ENCODE measurements around the gene MCF2L2. TPM values are rescaled to one million over a fixed set of nuclear protein-coding genes. Genes with fewer than 3 reads are reported as not detected.
A peak's percentile ranks its signal among the peaks of the same experiment; 100 is the strongest.
"Not testable (repeated sequence)": the region's sequence is repeated elsewhere in the genome, so short reads cannot be mapped to it uniquely, and the experiment has no call there.

The MCF2L2 gene
- total RNA-seq, 1 donor, result under 0.01 TPM

GRCh38 chr3:183172051-183172639, 256.3 kb downstream of the MCF2L2 start:
- Histone ChIP-seq H3K36me3 (ENCODE audit: insufficient read depth, low read length) (no peaks in the 10 kb centered on the region), H3K27ac (ENCODE audit: low read depth, low read length) (no peak overlapping the region), H3K4me2 (ENCODE audit: insufficient read depth, low read length) (no peak overlapping the region), H3K9me3 (ENCODE audit: low read depth, low read length) (no peaks in the 10 kb centered on the region), H3K4me1 (ENCODE audit: insufficient read depth, low read length) (no peaks in the 10 kb centered on the region), H3K79me2 (ENCODE audit: insufficient read depth, low read length) (no peaks in the 10 kb centered on the region), H4K20me1 (ENCODE audit: insufficient read depth, low read length) (no peaks in the 10 kb centered on the region), H3K4me3 (ENCODE audit: insufficient read depth, low read length) (no peak overlapping the region), H2AFZ (ENCODE audit: low read length) (no peak overlapping the region), H3K27me3 (ENCODE audit: insufficient read depth, low read length) (peaks cover 13% of the 10 kb centered on the region)
- DNase-seq (ENCODE audit: insufficient read length, low spot score, missing footprints), result no peak
- TF ChIP-seq CTCF (IDR thresholded peaks at IDR 0.05; ENCODE audit: extremely low read depth, low read depth, low read length), result no peak

GRCh38 chr3:183167975-183168374, 260.4 kb downstream of the MCF2L2 start:
- H4K20me1 ChIP-seq (ENCODE audit: insufficient read depth, low read length); H3K4me2 ChIP-seq (ENCODE audit: insufficient read depth, low read length); H3K9me3 ChIP-seq (ENCODE audit: low read depth, low read length); H3K4me1 ChIP-seq (ENCODE audit: insufficient read depth, low read length); H2AFZ ChIP-seq (ENCODE audit: low read length); H3K36me3 ChIP-seq (ENCODE audit: insufficient read depth, low read length); H3K27me3 ChIP-seq (ENCODE audit: insufficient read depth, low read length); H3K79me2 ChIP-seq (ENCODE audit: insufficient read depth, low read length); H3K27ac ChIP-seq (ENCODE audit: low read depth, low read length); DNase-seq (ENCODE audit: insufficient read length, low spot score, missing footprints); H3K4me3 ChIP-seq (ENCODE audit: insufficient read depth, low read length): not testable (repeated sequence)

GRCh38 chr3:183163563-183163962, 264.9 kb downstream of the MCF2L2 start:
- Histone ChIP-seq H3K27me3 (ENCODE audit: insufficient read depth, low read length) (peaks cover 17% of the 10 kb centered on the region), H3K79me2 (ENCODE audit: insufficient read depth, low read length) (no peaks in the 10 kb centered on the region), H2AFZ (ENCODE audit: low read length) (no peak overlapping the region), H3K4me1 (ENCODE audit: insufficient read depth, low read length) (peaks cover 2% of the 10 kb centered on the region), H3K27ac (ENCODE audit: low read depth, low read length) (no peak overlapping the region), H3K36me3 (ENCODE audit: insufficient read depth, low read length) (no peaks in the 10 kb centered on the region), H3K9me3 (ENCODE audit: low read depth, low read length) (no peaks in the 10 kb centered on the region), H4K20me1 (ENCODE audit: insufficient read depth, low read length) (no peaks in the 10 kb centered on the region), H3K4me3 (ENCODE audit: insufficient read depth, low read length) (no peak overlapping the region), H3K4me2 (ENCODE audit: insufficient read depth, low read length) (no peak overlapping the region)
- no peak for TF ChIP-seq CTCF (IDR thresholded peaks at IDR 0.05; ENCODE audit: extremely low read depth, low read depth, low read length)
- DNase-seq (ENCODE audit: insufficient read length, low spot score, missing footprints), result no peak

GRCh38 chr3:183161552-183162336, 266.7 kb downstream of the MCF2L2 start:
- H3K79me2 ChIP-seq (ENCODE audit: insufficient read depth, low read length), result no peaks in the 10 kb centered on the region
- H3K4me2 ChIP-seq (ENCODE audit: insufficient read depth, low read length), result peak overlapping the region; percentile 83
- DNase-seq (ENCODE audit: insufficient read length, low spot score, missing footprints), result no peak
- no peak overlapping the region for H2AFZ ChIP-seq (ENCODE audit: low read length)
- H3K4me1 ChIP-seq (ENCODE audit: insufficient read depth, low read length), result peaks cover 2% of the 10 kb centered on the region
- peak overlapping the region; percentile 70 for H3K4me3 ChIP-seq (ENCODE audit: insufficient read depth, low read length)
- peaks cover 20% of the 10 kb centered on the region for H3K27me3 ChIP-seq (ENCODE audit: insufficient read depth, low read length)
- H3K27ac ChIP-seq (ENCODE audit: low read depth, low read length), result no peak overlapping the region
- no peaks in the 10 kb centered on the region for H4K20me1 ChIP-seq (ENCODE audit: insufficient read depth, low read length)
- H3K36me3 ChIP-seq (ENCODE audit: insufficient read depth, low read length), result no peaks in the 10 kb centered on the region
- H3K9me3 ChIP-seq (ENCODE audit: low read depth, low read length), result no peaks in the 10 kb centered on the region
- no peak for TF ChIP-seq CTCF (IDR thresholded peaks at IDR 0.05; ENCODE audit: extremely low read depth, low read depth, low read length)

All from osteoblast (primary cell).